HG02678 (cell line): ENCODE measurements around the gene SOHLH2.

Experiments
- ATAC-seq: cut with Tn5 transposase; IDR thresholded peaks from one replicate; pipeline ENCODE4 v1.9.1; 2021; ENCODE audit warnings: mild to moderate bottlenecking, moderate library complexity; ENCODE audit not compliant: unreplicated experiment

Gene SOHLH2

DNA sequence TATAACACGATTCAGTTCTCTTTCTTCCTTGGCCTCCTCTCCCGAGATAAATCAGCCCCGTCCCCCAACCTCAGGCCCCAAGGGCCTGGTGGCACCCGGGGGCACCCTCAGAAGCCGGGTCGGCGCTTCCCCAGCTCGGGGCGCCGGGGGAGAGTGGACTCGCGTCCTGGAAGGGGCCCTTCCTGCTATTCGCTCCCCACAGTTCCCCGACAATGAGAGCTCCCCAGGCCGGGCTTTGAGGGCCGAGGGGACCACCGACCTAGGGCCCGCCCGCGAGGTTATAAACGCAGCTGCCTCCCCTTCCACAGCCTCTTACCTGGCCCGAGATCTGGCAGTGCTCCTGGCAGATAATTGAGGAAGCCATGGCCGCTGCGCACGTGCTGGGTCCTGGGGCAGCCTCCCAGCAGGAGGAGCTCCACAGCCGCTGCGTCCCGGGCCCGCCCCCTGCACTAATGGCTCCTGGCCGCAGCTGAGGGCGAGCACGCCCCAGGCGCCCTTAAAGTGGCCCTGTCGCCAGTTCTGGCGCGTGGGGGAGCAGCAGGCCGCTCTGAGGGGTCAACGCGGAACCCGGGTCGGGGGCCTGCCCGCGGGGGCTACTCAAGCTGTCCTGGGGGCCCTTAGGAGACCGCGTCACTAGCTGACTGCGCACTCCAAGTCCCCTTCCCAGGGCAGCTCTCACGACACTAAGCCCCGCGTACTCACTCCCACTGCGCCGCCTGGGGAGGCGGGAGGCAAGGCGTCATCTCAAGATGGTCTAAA is at the start of gene SOHLH2:
Gene SOHLH2, minus strand, starts transcription at position 394 of the 759 bp plus-strand sequence. Its CDS starts 30 bp downstream, at position 364.
- no peak for ATAC-seq

DNA sequence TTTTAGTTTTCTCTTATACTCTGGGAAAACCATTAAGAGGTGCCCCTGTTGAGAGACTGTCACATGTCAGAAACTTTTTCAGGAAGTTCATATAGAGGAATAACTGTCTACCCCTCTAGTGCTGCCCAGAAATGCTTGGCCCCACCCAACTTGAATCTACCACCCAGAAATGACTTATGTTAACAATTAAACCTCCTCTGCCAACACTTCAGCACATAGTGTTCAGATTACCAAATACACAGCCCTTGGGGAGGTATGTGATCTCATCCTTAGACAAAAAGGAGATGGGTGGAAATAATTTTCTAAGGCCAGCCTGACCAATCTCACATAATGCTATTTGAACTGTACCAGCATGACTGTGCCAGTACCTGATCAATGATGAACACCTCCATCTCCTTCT is 47.6 kb upstream of the SOHLH2 start:
- no peak for ATAC-seq

GRCh38 chr13:36261011-36261410 is 46.7 kb upstream of the SOHLH2 start:
- no peak for ATAC-seq

- no peak for ATAC-seq
These were observed 45.2 kb upstream of the SOHLH2 start for GRCh38 chr13:36259361-36260137.

DNA sequence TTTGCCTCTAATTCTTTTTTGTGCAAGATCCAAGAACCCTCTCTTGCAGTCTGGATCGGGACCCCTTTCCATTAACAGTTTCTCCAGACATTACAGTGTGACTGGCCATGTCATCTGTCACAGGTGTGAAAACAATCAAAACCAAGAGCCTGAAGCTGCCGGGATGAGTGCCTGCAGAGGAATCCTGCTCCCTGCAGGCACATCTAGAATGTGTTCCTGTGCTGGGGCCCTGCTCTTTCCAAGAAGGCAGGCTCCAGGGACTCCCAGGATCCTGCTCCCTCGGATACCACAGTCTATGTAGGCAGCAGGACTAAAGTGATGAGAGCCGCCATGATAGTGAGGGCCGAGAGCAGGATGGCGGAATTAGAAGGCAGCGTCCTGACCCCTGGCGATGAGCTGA is 44.5 kb upstream of the SOHLH2 start:
- ATAC-seq: no peak

DNA sequence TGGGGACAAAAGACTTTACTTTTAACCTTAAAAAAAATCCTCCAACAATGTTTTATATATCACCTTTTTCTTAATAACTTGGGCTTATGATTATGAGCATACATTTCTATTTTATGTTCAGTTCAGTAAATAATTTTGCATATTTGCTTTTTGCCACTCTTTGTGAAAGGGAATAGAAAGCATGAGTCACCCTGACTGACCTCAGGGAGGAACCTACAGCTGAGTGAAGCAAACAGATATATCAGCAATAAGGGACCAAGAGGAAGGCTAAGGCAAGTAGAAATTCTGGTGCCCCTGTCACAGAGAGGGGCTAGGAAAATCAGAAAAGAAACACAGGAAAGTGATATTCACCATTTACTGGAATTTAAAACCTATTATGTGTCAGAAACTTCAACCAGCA is 37.2 kb upstream of the SOHLH2 start:
- ATAC-seq: no peak

DNA sequence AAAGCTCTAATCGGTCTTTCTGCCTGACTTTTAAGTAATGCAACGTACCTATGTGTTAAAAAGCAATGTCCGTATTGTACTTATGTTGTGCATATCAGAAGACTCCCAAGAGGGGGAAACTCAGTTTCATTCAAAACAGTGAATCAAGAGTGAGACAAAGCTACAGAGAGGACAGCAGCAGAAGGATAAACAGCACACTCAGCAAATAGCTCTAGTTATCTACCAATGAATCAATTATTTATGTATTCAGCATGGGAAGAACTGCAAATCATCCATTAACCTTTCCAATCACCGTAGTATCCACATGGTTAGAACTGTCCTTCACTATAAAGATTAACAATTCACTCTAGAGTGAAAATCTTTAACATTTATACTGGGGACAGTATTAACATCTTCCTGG is 36.7 kb upstream of the SOHLH2 start:
- ATAC-seq: no peak

GRCh38 chr13:36248700-36249099 is 34.3 kb upstream of the SOHLH2 start:
- ATAC-seq: no peak

GRCh38 chr13:36244990-36245389 is 30.6 kb upstream of the SOHLH2 start:
- ATAC-seq: no peak

- no peak for ATAC-seq
These were observed 29.7 kb upstream of the SOHLH2 start for GRCh38 chr13:36244073-36244472.

- no peak for ATAC-seq
These were observed 28.4 kb upstream of the SOHLH2 start for GRCh38 chr13:36242761-36243160.

DNA sequence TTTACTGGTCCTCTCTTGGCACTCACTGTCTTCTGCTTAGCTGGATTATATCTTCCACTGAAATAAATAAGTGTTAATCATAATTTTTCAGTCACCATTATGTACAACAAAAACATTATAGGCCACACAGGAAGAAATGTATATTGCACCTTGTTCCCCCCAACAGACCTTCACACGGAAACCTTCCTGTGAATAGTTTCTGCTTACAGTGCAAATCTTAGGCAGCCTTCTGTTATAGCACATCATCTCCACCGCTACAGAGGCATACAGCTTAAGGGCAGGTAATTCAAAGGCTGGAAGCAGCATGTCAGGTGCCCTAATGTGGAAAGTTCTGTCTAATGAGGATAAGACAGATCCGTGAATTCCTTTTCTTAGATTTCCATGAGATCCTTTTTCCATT is 16.9 kb upstream of the SOHLH2 start:
- ATAC-seq: no peak

DNA sequence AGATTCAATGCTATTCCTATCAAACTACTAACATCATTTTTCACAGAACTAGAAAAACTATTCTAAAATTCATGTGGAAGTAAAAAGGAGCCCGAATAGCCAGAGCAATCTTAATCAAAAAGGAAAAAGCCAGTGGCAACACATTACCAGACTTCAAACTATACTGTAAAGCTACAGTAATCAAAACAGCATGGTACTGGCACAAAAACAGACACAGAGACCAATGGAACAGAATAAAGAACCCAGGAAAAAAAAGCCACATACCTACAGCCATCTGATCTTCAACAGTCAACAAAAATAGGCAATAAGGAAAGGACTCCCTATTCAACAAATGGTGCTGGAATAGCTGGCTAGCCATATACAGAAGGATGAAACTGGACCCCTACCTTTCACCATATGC is 10.4 kb upstream of the SOHLH2 start:
- no peak for ATAC-seq

DNA sequence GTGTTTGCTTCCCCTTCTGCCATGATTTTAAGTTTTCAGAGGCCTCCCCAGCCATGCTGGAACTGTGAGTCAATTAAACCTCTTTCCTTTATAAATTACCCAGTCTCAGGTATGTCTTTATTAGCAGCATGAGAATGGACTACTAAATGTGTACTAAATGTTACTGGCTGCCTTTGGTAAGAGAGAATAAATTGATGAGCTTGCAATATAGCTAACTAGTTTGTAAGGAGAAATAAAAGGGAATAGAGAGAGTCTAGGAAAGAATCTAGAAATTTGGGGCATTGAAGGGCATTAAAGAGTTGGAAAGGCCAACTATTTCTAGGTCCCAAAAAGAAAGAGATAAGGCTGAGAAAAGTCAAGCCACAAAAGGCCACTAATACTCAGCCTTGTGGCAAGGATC is 5.5 kb upstream of the SOHLH2 start:
- no peak for ATAC-seq

- no peak for ATAC-seq
These were observed 3.1 kb upstream of the SOHLH2 start for GRCh38 chr13:36217456-36217855.

DNA sequence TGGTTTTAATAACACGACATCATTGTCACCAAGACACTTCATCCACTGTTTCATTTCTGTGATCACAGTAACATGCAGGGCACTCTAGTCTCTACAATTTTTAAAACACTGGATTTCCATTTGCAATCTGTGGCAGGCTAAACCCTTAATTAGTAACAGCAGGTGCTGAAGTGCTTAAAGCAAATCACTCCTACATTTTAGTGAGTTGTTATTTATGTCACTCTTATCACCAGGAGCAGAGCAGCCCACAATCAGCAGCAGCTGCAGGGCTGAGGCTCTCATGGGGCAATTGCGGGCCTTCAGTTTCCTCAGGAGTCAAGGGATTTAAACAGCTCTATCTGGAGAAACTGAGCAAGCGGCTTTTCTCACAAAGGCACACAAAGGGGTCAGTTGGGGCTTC is 1.6 kb downstream of the SOHLH2 start:
- no peak for ATAC-seq

- ATAC-seq: no peak
These were observed 2.8 kb downstream of the SOHLH2 start for GRCh38 chr13:36211567-36211966.

DNA sequence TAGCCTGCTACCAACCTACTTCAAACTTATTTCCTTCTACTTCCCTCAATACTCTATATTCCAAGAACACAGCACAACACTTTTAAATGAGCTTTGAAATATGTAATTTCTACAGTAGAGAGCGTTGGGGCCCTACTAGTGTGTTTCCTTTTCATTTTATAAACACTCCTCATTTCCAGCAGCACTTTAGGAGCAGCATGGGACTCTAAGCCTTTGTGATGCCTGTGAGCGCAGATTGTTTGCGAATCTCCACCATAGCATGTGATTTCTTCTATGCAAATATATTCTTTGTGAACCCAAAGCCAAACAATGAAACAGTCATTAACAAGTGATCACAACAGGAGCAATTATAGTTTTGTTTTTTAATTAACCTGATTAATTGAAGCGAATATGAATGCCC is 3.6 kb downstream of the SOHLH2 start:
- no peak for ATAC-seq

- no peak for ATAC-seq
These were observed 6.7 kb downstream of the SOHLH2 start for GRCh38 chr13:36207672-36208071.

- no peak for ATAC-seq
These were observed 21.1 kb downstream of the SOHLH2 start for GRCh38 chr13:36193151-36193855.

DNA sequence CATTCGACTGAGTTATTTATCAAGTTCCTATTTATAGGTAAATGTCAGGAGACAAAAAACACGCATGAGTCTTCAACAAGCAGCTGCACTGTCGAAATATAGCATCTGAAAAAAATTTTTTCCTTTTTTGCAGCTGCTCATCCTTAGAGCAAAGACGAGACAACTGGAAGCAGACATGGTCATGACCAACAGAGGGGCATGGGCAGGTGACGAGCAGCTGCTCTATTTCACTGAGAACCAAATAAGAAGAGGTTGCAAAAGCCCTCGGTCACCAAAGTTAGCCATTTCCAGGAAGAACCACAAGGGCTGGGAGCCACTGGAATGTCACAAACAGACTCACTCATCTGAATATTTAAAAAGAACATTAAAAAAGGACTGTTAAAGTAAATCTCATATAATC is 22.2 kb downstream of the SOHLH2 start:
- no peak for ATAC-seq

DNA sequence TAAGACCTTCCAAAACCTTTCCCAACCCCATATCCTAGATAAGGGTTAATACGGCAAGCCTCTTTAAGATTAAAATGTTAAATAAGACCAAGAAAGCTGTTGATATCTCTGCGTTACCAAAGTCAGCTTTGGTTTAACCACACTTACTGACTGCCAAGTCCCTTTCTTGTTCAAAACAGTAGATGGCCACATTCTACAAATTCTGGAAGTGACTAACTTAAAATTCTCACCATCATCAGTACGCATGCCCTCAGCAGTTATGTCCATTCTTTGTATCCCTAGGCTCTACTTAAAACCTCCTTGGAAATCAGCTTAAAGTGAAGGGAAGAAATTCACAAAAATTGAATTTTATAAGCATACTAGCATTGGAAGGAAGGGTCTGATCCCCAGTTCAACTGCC is 23.6 kb downstream of the SOHLH2 start:
- no peak for ATAC-seq
